ENCODE results near the gene EML4. TPM values are rescaled to one million over a fixed set of nuclear protein-coding genes. Genes with fewer than 3 reads are reported as not detected.

EML4 gene
- total RNA-seq, 3 donors from 2014 or later, result 19.4 to 68.5 (median 36.7) TPM

- DNase-seq (ENCODE audit: low spot score in 2 of 2), result peak in 1 of 2 donors; percentile 57
- no peaks in the 10 kb centered on the region for H3K36me3 ChIP-seq
- peak overlapping the region in 1 of 2 donors; percentile 36 for H3K27ac ChIP-seq
- H3K4me3 ChIP-seq, result no peak overlapping the region
- no peaks in the 10 kb centered on the region for H3K9me3 ChIP-seq
- intact Hi-C loops (cut with DNase I; ENCODE audit: low total_unique reads), result no loop called here
- TF ChIP-seq POLR2AphosphoS5 (IDR thresholded peaks at IDR 0.05), result no peak
- no peak for TF ChIP-seq POLR2A (IDR thresholded peaks at IDR 0.05)
- no peak for TF ChIP-seq CTCF (IDR thresholded peaks at IDR 0.05)
- no peaks in the 10 kb centered on the region for H3K4me1 ChIP-seq
- H3K27me3 ChIP-seq, result no peaks in the 10 kb centered on the region
These were observed 199.8 kb downstream of the EML4 start for GRCh38 chr2:42368817-42369531.

- H3K27ac ChIP-seq, result no peak overlapping the region
- H3K4me3 ChIP-seq, result no peak overlapping the region
- TF ChIP-seq CTCF (IDR thresholded peaks at IDR 0.05) (no peak), POLR2A (IDR thresholded peaks at IDR 0.05) (no peak), POLR2AphosphoS5 (IDR thresholded peaks at IDR 0.05) (no peak)
- intact Hi-C loops (cut with DNase I; ENCODE audit: low total_unique reads), result no loop called here
- no peaks in the 10 kb centered on the region for H3K36me3 ChIP-seq
- H3K27me3 ChIP-seq, result no peaks in the 10 kb centered on the region
- H3K9me3 ChIP-seq, result no peaks in the 10 kb centered on the region
- H3K4me1 ChIP-seq, result no peaks in the 10 kb centered on the region
- no peak for DNase-seq (ENCODE audit: low spot score in 2 of 2)
These were observed 200.5 kb downstream of the EML4 start for GRCh38 chr2:42369532-42370229.

GRCh38 chr2:42371611-42372473 is 202.7 kb downstream of the EML4 start:
- intact Hi-C loops (cut with DNase I; ENCODE audit: low total_unique reads), result no loop called here
- H3K36me3 ChIP-seq, result no peaks in the 10 kb centered on the region
- peak overlapping the region in 1 of 2 donors; percentile 48 for H3K27ac ChIP-seq
- no peak for TF ChIP-seq POLR2A (IDR thresholded peaks at IDR 0.05)
- TF ChIP-seq POLR2AphosphoS5 (IDR thresholded peaks at IDR 0.05), result no peak
- no peak for TF ChIP-seq CTCF (IDR thresholded peaks at IDR 0.05)
- no peak for DNase-seq (ENCODE audit: low spot score in 2 of 2)
- H3K9me3 ChIP-seq, result no peaks in the 10 kb centered on the region
- no peak overlapping the region for H3K4me3 ChIP-seq
- H3K27me3 ChIP-seq, result no peaks in the 10 kb centered on the region
- H3K4me1 ChIP-seq, result no peaks in the 10 kb centered on the region

- Histone ChIP-seq H3K9me3 (no peaks in the 10 kb centered on the region), H3K4me3 (no peak overlapping the region), H3K27me3 (no peaks in the 10 kb centered on the region), H3K36me3 (no peaks in the 10 kb centered on the region), H3K27ac (no peak overlapping the region), H3K4me1 (no peaks in the 10 kb centered on the region)
- DNase-seq (ENCODE audit: low spot score in 2 of 2), result no peak
- intact Hi-C loops (cut with DNase I; ENCODE audit: low total_unique reads), result no loop called here
- TF ChIP-seq POLR2AphosphoS5 (IDR thresholded peaks at IDR 0.05) (no peak), POLR2A (IDR thresholded peaks at IDR 0.05) (no peak), CTCF (IDR thresholded peaks at IDR 0.05) (no peak)
These were observed 203.5 kb downstream of the EML4 start for GRCh38 chr2:42372474-42373200.
